Gastrocnemius medialis (tissue), 4 donors: ENCODE results near the gene HEATR3. TPM values are rescaled to one million over a fixed set of nuclear protein-coding genes. Genes with fewer than 3 reads are reported as not detected.

ENCODE experiments used
- ATAC-seq, 2 donors: fragments of 150-250 bp; one replicate each; pipeline ENCODE4 v1.9.1; 2016
- DNase-seq, 2 donors: peaks; one replicate each; pipeline ENCODE4 v3.0.0-alpha.2; 2019
- H3K27ac ChIP-seq, 4 donors: fragments of 200-600 bp; sonication (generic); 1 replicate in 1 of 4; 2 replicates in 3 of 4; pipeline ENCODE4 v1.5.1; 2016 to 2018; ENCODE audit warnings: mild to moderate bottlenecking in 2 of 4, moderate library complexity in 1 of 4
- H3K27me3 ChIP-seq, 3 donors: fragments of 200-600 bp; sonication (generic) in 2 of 3; 1 replicate in 1 of 3; 2 replicates in 2 of 3; pipeline versions ENCODE4 v1.5.1 to v1.6.0; 2016 to 2019; ENCODE audit warnings: mild to moderate bottlenecking in 1 of 3, moderate library complexity in 1 of 3
- H3K36me3 ChIP-seq, 2 donors: fragments of 200-600 bp; sonication (generic) in 1 of 2; one replicate each; pipeline ENCODE4 v1.5.1; 2017 to 2018
- H3K4me1 ChIP-seq, 2 donors: fragments of 200-600 bp; sonication (generic) in 1 of 2; one replicate each; pipeline ENCODE4 v1.5.1; 2016 to 2017; ENCODE audit warnings: mild to moderate bottlenecking in 2 of 2
- H3K4me3 ChIP-seq, 4 donors: fragments of 200-600 bp; sonication (generic) in 3 of 4; 1 replicate in 1 of 4; 2 replicates in 3 of 4; pipeline ENCODE4 v1.5.1; 2016 to 2019; ENCODE audit warnings: mild to moderate bottlenecking in 2 of 4
- H3K9me3 ChIP-seq, 3 donors: fragments of 200-600 bp; sonication (generic) in 2 of 3; 1 replicate in 1 of 3; 2 replicates in 2 of 3; pipeline ENCODE4 v1.5.1; 2016 to 2019
- CTCF ChIP-seq, 5 experiments: fragments of 450-650 bp in 3 of 5; fragments of 200-600 bp in 2 of 5; sonication (generic) in 2 of 5; IDR thresholded peaks in 4 of 5; conservative IDR thresholded peaks in 1 of 5; 1 replicate in 4 of 5; 2 replicates in 1 of 5; pipeline ENCODE4 v1.5.1; 2016 to 2019; ENCODE audit warnings: antibody characterized with exemption in 5 of 5, mild to moderate bottlenecking in 3 of 5, moderate library complexity in 3 of 5
- POLR2A ChIP-seq, 2 donors: fragments of 450-650 bp; IDR thresholded peaks; one replicate each; pipeline ENCODE4 v1.6.1; 2017; ENCODE audit warnings: antibody characterized with exemption in 2 of 2, mild to moderate bottlenecking in 2 of 2, moderate library complexity in 2 of 2
- in situ Hi-C, 4 donors: fragments of 200-750 bp; cut with MboI; loops; one replicate each; pipeline versions ENCODE4 v1.15.0 to v1.8.0; 2017; ENCODE audit warnings: low sequenced_read_pairs in 4 of 4
- intact Hi-C: fragments of 100-400 bp; cut with DNase I; formaldehyde crosslinking; loops from one replicate; pipeline ENCODE4 v1.15.1; 2023; ENCODE audit warnings: low total_unique reads
- total RNA-seq, 4 donors: library from RNA; depleted of rRNA; stranded (reverse); fragments of >200 nt; gene quantifications; one replicate each; pipeline versions ENCODE4 v1.1.0 to v1.2.3, GENCODE V29; 2016

The HEATR3 gene
- total RNA-seq, 4 donors from 2014 or later, result 13.1 to 25.8 (median 14.2) TPM

DNA sequence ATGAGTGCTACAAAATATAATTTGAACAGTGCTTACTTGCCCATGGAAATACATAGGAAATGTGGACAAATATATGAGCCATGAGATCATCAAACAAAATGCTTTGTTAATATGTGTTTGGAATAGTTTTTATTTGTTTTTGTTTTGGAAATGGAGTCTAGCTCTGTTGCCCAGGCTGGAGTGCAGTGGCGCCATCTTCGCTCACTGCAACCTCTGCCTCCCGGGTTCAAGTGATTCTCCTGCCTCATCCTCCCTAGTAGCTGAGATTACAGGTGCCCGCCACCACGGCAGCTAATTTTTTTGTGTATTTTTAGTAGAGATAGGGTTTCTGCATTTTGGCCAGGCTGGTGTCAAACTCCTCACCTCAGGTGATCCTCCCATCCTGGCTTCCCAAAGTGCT, 37.9 kb upstream of the HEATR3 start:
- intact Hi-C loops, result loop anchor here (5.0 kb wide), 2 partner anchors 324 to 714 kb away; partner anchors contain the start of gene CYLD
- H3K27ac ChIP-seq, result no peak overlapping the region
- no peaks in the 10 kb centered on the region for H3K27me3 ChIP-seq
- H3K4me3 ChIP-seq, result no peak overlapping the region
- H3K36me3 ChIP-seq, result peaks cover 0 to 34% of the 10 kb centered on the region in 2 donors
- ATAC-seq (no peak), DNase-seq (no peak)
- in situ Hi-C loops, result loop anchor here (10.0 to 25.0 kb wide), 6 partner anchors 127 to 637 kb away; partner anchors contain the start of genes BRD7 (in 2 of the 4) and TENT4B (in 1 of the 4)
- no peaks in the 10 kb centered on the region for H3K9me3 ChIP-seq
- peaks cover 10 to 12% of the 10 kb centered on the region in 2 donors for H3K4me1 ChIP-seq
- TF ChIP-seq CTCF (IDR thresholded peaks at IDR 0.05 in 4 of 5, conservative IDR thresholded peaks at IDR 0.05 in 1 of 5) (no peak), POLR2A (IDR thresholded peaks at IDR 0.05) (no peak)

DNA sequence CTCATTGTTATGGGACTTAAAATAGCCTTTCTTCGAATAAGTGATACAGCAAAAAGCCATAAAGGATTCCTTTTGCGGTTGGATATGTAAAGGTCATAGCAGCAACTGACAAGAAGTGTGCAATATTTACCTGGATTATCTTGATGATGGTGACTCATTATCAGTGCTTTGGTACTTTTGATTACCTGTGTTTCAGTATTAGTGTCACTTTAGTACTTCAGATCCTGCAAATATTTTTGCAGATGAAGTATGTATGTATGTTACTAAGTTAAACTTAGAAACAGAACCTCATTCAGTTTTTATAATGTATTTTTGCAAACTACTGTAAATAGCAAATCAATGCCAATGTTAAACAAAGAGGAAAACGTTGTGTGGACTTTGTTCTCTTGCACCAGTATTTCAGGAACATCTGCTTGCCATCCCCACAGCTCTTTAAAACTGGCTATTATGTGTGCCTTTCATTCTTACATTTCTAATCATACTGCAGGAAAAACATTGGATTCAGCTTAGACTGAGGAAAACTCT, 30.2 kb upstream of the HEATR3 start:
- in situ Hi-C loops, result loop anchor here in 2 of 4 donors (10.0 to 25.0 kb wide), 2 partner anchors 327 to 629 kb away; partner anchors contain the start of gene BRD7 (in 1 of the 2)
- H3K36me3 ChIP-seq, result peaks cover 0 to 52% of the 10 kb centered on the region in 2 donors

DNA sequence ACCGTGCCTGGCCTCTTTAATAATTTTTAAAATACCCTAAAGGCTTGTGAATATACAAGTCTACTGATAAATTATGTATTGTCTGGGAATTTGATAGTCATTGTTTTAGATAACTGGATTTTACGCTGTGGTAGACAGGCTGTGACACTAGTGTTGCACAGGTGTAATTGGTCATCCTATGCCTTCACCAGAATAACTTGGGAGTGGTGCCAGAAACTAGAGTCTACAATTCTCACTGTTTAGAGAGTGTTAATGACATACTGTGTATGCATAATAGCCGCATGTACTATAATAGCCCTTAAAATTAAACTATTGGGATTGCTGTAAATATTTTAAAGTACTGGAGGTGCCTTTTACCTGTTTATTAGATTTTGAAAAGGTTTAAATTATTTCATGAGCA, 29.3 kb upstream of the HEATR3 start:
- peaks cover 0 to 46% of the 10 kb centered on the region in 2 donors for H3K36me3 ChIP-seq
- no peaks in the 10 kb centered on the region for H3K9me3 ChIP-seq
- no peak for ATAC-seq
- no peak overlapping the region for H3K27ac ChIP-seq
- TF ChIP-seq CTCF (IDR thresholded peaks at IDR 0.05 in 4 of 5, conservative IDR thresholded peaks at IDR 0.05 in 1 of 5), result no peak
- no peak for TF ChIP-seq POLR2A (IDR thresholded peaks at IDR 0.05)
- no peaks in the 10 kb centered on the region for H3K27me3 ChIP-seq
- H3K4me3 ChIP-seq, result no peak overlapping the region
- in situ Hi-C loops, result loop anchor here in 2 of 4 donors (10.0 to 25.0 kb wide), 2 partner anchors 326 to 628 kb away; partner anchors contain the start of gene BRD7 (in 1 of the 2)
- H3K4me1 ChIP-seq, result no peaks in the 10 kb centered on the region
- intact Hi-C loops, result no loop called here
- no peak for DNase-seq

More for the DNA sequence above, 30.2 kb upstream of the HEATR3 start:
- no peak for DNase-seq
- ATAC-seq, result no peak
- H3K9me3 ChIP-seq, result no peaks in the 10 kb centered on the region
- no peak overlapping the region for H3K4me3 ChIP-seq
- H3K27me3 ChIP-seq, result no peaks in the 10 kb centered on the region
- intact Hi-C loops, result no loop called here
- TF ChIP-seq CTCF (IDR thresholded peaks at IDR 0.05 in 4 of 5, conservative IDR thresholded peaks at IDR 0.05 in 1 of 5), result no peak
- TF ChIP-seq POLR2A (IDR thresholded peaks at IDR 0.05), result no peak
- no peak overlapping the region for H3K27ac ChIP-seq
- no peaks in the 10 kb centered on the region for H3K4me1 ChIP-seq

- Histone ChIP-seq H3K36me3 (peaks cover 0 to 36% of the 10 kb centered on the region in 2 donors), H3K27ac (peak overlapping the region in 1 of 4 donors; percentile 21), H3K9me3 (no peaks in the 10 kb centered on the region), H3K27me3 (no peaks in the 10 kb centered on the region), H3K4me3 (no peak overlapping the region), H3K4me1 (no peaks in the 10 kb centered on the region)
- TF ChIP-seq POLR2A (IDR thresholded peaks at IDR 0.05) (no peak), CTCF (IDR thresholded peaks at IDR 0.05 in 4 of 5, conservative IDR thresholded peaks at IDR 0.05 in 1 of 5) (no peak)
- intact Hi-C loops (no loop called here), in situ Hi-C loops (loop anchor here in 2 of 4 donors (10.0 to 25.0 kb wide), 2 partner anchors 325 to 627 kb away; partner anchors contain the start of gene BRD7 (in 1 of the 2))
- no peak for ATAC-seq
- no peak for DNase-seq
Measured at GRCh38 chr16:50037662-50038220, 28.0 kb upstream of the HEATR3 start.
